Mononuclear cell (primary cell): ENCODE data around the gene MAPT. TPM values are rescaled to one million over a fixed set of nuclear protein-coding genes. Genes with fewer than 3 reads are reported as not detected.
"Not testable (repeated sequence)": the region's sequence is repeated elsewhere in the genome, so short reads cannot be mapped to it uniquely, and the experiment has no call there.

ENCODE experiments used
- H3K27me3 ChIP-seq: 2 replicates; pipeline ENCODE4 v1.6.0; 2011; ENCODE audit warnings: low read length, control low read depth; ENCODE audit not compliant: insufficient read depth
- H3K4me1 ChIP-seq: 2 replicates; pipeline ENCODE4 v1.5.1; 2011; ENCODE audit warnings: mild to moderate bottlenecking, low read length, control low read depth; ENCODE audit not compliant: insufficient read depth
- H3K4me3 ChIP-seq: 2 replicates; pipeline ENCODE4 v1.5.1; 2011; ENCODE audit warnings: mild to moderate bottlenecking, low read length, moderate library complexity
- H3K9me3 ChIP-seq: 2 replicates; pipeline ENCODE4 v1.5.1; 2011; ENCODE audit warnings: low read depth, mild to moderate bottlenecking, control low read depth, low read length
- total RNA-seq: library from RNA; depleted of rRNA; stranded (reverse); fragments of >200 nt; gene quantifications from one replicate; pipeline ENCODE4 v1.2.3, GENCODE V29; 2012

MAPT gene
- total RNA-seq, 1 donor: 0.10 TPM

- Histone ChIP-seq H3K9me3 (no peaks in the 10 kb centered on the region), H3K27me3 (no peaks in the 10 kb centered on the region), H3K4me3 (no peak overlapping the region), H3K4me1 (no peaks in the 10 kb centered on the region)
These were observed 102.8 kb downstream of the MAPT start for GRCh38 chr17:45997166-45997565.

GRCh38 chr17:45997624-45998023 is 103.3 kb downstream of the MAPT start:
- no peaks in the 10 kb centered on the region for H3K27me3 ChIP-seq
- H3K4me1 ChIP-seq: no peaks in the 10 kb centered on the region
- no peak overlapping the region for H3K4me3 ChIP-seq
- no peaks in the 10 kb centered on the region for H3K9me3 ChIP-seq

- no peaks in the 10 kb centered on the region for H3K4me1 ChIP-seq
- no peaks in the 10 kb centered on the region for H3K27me3 ChIP-seq
- H3K4me3 ChIP-seq: no peak within 1 kb of the TSS
- no peaks in the 10 kb centered on the region for H3K9me3 ChIP-seq
These were observed 104.9 kb downstream of the MAPT start, which contains the start of gene STH for GRCh38 chr17:45998987-45999899. STH (plus strand) TSS chr17:45999250; CDS start chr17:45999280, 30 bp downstream.

- H3K27me3 ChIP-seq: no peaks in the 10 kb centered on the region
- no peaks in the 10 kb centered on the region for H3K4me1 ChIP-seq
- H3K9me3 ChIP-seq: no peaks in the 10 kb centered on the region
- no peak overlapping the region for H3K4me3 ChIP-seq
These were observed 105.5 kb downstream of the MAPT start for GRCh38 chr17:45999900-46000290.

GRCh38 chr17:46000292-46000691 is 105.9 kb downstream of the MAPT start:
- no peaks in the 10 kb centered on the region for H3K27me3 ChIP-seq

GRCh38 chr17:46000757-46001156 is 106.4 kb downstream of the MAPT start:
- Histone ChIP-seq H3K9me3 (no peaks in the 10 kb centered on the region), H3K4me3 (no peak overlapping the region), H3K27me3 (no peaks in the 10 kb centered on the region)

More at GRCh38 chr17:46000292-46000691, 105.9 kb downstream of the MAPT start:
- Histone ChIP-seq H3K9me3 (no peaks in the 10 kb centered on the region), H3K4me3 (no peak overlapping the region), H3K4me1 (no peaks in the 10 kb centered on the region)

GRCh38 chr17:46001390-46002310 is 107.3 kb downstream of the MAPT start:
- Histone ChIP-seq H3K4me3 (no peak overlapping the region), H3K9me3 (no peaks in the 10 kb centered on the region), H3K4me1 (no peaks in the 10 kb centered on the region), H3K27me3 (no peaks in the 10 kb centered on the region)

More at GRCh38 chr17:46000757-46001156, 106.4 kb downstream of the MAPT start:
- H3K4me1 ChIP-seq: no peaks in the 10 kb centered on the region

- Histone ChIP-seq H3K4me1 (no peaks in the 10 kb centered on the region), H3K9me3 (no peaks in the 10 kb centered on the region), H3K4me3 (no peak overlapping the region), H3K27me3 (no peaks in the 10 kb centered on the region)
These were observed 108.1 kb downstream of the MAPT start for GRCh38 chr17:46002311-46002972.

GRCh38 chr17:46002973-46003316 is 108.6 kb downstream of the MAPT start:
- no peak overlapping the region for H3K4me3 ChIP-seq
- H3K27me3 ChIP-seq: no peaks in the 10 kb centered on the region
- no peaks in the 10 kb centered on the region for H3K4me1 ChIP-seq
- no peaks in the 10 kb centered on the region for H3K9me3 ChIP-seq

GRCh38 chr17:46003907-46004748 is 109.8 kb downstream of the MAPT start:
- Histone ChIP-seq H3K9me3 (no peaks in the 10 kb centered on the region), H3K4me3 (no peak overlapping the region), H3K4me1 (no peaks in the 10 kb centered on the region), H3K27me3 (no peaks in the 10 kb centered on the region)

GRCh38 chr17:46006082-46006481 is 111.7 kb downstream of the MAPT start:
- H3K4me3 ChIP-seq, H3K9me3 ChIP-seq, H3K27me3 ChIP-seq, H3K4me1 ChIP-seq: not testable (repeated sequence)

- H3K27me3 ChIP-seq: no peaks in the 10 kb centered on the region
- no peaks in the 10 kb centered on the region for H3K4me1 ChIP-seq
- H3K4me3 ChIP-seq: no peak overlapping the region
- H3K9me3 ChIP-seq: no peaks in the 10 kb centered on the region
These were observed 113.2 kb downstream of the MAPT start for GRCh38 chr17:46007461-46007965.

- Histone ChIP-seq H3K4me1 (no peaks in the 10 kb centered on the region), H3K27me3 (no peaks in the 10 kb centered on the region), H3K9me3 (no peaks in the 10 kb centered on the region), H3K4me3 (no peak overlapping the region)
These were observed 114.2 kb downstream of the MAPT start for GRCh38 chr17:46008591-46008990.
